NCI-H128 (cell line): Measurements from ENCODE around the gene HOOK2.
A peak's percentile ranks its signal among the peaks of the same experiment; 100 is the strongest.

Experiments used
- DNase-seq: peaks from one replicate; lab custom pipeline; 2025; ENCODE audit not compliant: unreplicated experiment; lab: John Stamatoyannopoulos, UW

Gene HOOK2

DNA sequence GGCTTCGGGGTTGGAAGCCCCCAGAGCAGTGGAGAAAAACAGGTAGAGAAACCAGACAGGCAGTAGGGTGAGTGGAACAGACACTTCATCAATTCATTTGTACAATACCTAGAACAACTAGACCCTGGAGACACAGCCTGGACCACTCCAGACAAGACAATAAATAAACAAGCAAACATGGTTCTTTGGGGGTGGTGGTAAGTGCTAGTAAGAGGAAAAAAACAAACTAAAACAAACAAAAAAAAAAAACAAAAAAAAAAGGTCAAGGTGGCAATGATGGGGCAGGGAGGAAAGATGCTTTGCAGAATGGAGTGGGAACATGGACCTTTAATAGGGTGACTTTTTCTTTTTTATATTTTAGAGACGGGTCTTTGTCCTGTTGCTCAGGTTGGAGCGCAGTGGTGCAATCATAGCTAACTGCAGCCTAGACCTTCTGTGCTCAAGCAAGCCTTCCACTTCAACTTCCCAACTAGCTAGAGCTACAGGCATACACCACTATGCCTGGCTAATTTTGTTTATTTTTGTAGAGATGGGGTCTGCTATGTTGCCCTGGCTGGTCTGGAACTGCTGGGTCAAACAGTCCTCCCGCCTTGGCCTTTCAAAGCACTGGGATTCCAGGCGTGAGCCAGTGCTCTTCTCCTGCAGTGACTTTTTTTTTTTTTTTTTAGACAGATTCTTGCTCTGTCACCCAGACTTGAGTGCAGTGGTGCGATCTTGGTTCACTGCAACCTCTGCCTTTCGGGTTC, 19.0 kb upstream of the HOOK2 start:
- DNase-seq = no peak

- peak; percentile 69 for DNase-seq
These were observed 18.2 kb upstream of the HOOK2 start for GRCh38 chr19:12793290-12794195.

GRCh38 chr19:12792853-12793289, 17.5 kb upstream of the HOOK2 start:
- DNase-seq = no peak

- no peak for DNase-seq
These were observed 16.9 kb upstream of the HOOK2 start for GRCh38 chr19:12792051-12792852.

GRCh38 chr19:12791345-12792050, 16.1 kb upstream of the HOOK2 start, which contains the start of gene JUNB:
JUNB (plus strand) TSS chr19:12791486; CDS start chr19:12791772, 286 bp downstream.
- peak; percentile 89 for DNase-seq

- no peak for DNase-seq
These were observed 15.4 kb upstream of the HOOK2 start for GRCh38 chr19:12790628-12791344.

DNA sequence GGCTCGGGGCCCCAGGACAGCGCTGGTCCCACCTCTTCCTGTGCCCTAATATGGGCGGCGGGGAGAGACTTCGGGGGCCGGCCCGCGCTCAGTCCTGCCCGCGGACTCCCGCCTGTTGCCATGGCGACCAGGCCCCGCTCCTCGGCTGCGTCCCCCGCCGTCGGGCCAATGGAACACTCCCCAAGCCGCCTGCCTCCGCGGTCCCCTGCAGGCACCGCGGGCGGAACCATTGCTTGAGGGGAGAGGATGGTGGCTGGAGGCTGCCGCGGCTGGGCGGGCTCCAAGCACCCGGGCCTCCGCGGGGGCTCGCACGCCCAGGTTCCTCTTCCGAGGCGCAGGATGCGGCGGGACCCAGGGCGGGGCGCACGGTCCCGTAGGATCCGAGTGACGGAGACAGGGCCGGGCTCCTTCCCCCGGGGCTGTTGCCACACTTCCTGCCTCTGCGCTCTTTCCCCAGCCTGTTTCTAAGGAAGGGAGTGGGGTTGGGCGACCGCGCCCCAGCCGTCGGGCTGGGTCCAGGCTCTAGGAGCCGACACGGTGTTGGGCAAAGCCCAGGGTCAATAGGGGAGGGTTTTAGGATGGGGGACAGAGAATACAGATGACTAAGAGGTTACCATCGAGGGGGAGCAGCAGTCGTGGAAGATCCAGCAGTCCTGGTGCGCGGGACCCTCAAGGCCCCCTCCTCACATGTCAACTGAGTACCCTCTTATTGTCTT, 14.7 kb upstream of the HOOK2 start:
- peak; percentile 85 for DNase-seq

DNA sequence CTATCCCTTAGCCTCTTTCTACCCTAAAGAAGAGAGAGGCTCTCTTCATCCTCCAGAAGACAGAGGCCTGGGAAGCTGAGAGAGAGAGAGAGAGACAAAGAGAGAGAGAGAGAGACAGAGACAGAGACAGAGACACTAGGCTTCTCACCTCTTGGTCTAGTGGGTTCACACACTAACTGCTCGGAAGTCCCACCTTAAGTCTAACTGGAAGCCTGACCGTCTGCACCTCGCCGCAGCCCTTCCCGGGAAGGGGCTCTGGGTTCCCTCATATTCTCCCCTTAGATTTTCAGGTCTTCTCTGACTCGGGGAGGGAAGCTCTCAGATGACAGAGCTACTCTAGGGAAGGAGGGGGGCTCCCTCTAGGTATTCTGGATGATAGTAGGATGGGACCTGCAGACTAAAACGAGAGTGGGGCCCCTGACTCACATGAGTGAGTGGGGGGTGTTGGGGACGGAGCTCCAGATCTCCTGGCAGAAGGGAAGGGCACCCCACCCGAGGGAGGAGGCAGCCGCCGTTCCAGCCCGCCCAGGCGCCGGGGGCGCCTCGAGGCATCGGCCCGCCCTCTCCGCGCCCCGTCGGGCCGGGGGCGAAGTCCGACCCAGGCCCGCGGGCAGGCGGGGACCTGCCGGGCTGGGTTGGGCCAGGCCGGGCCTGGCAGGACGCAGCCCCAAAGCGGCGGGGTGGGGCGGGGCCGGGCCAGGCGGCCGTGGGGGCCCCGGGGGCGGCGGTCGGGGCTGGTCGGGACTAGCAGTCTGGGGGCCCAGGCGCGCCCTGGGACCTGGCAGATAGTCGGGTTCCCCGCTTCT, 13.9 kb upstream of the HOOK2 start:
- no peak for DNase-seq

DNA sequence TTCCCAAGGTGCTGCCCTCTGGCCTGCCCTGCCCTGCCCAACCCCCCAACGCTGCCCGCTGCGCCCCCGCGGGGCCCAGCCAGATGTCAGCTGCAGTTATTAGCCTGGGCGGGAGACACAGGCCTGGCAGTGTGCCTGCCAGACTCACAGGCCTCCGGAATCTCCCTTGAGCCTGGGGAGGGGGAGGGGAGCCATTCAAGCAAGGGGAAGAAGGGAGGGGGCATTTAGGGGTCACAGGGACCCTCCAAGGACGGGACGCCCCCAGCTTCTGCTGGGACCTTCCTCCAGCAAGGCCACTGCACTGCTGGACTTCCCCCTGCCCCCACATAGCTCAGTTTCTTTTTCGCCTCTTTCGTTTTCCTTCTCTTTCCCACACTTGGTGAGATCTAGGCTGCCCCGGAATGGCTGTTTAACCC, 13.3 kb upstream of the HOOK2 start:
- DNase-seq = no peak

- DNase-seq = no peak
These were observed 12.8 kb upstream of the HOOK2 start for GRCh38 chr19:12788042-12788681.

GRCh38 chr19:12787458-12787857, 12.1 kb upstream of the HOOK2 start:
- DNase-seq = no peak

GRCh38 chr19:12786952-12787351, 11.6 kb upstream of the HOOK2 start:
- no peak for DNase-seq

- DNase-seq = no peak
These were observed 11.0 kb upstream of the HOOK2 start for GRCh38 chr19:12786141-12786870.

- DNase-seq = no peak
These were observed 10.2 kb upstream of the HOOK2 start for GRCh38 chr19:12785431-12786031.

- DNase-seq = no peak
These were observed 9.6 kb upstream of the HOOK2 start for GRCh38 chr19:12784871-12785430.

- no peak for DNase-seq
These were observed 9.1 kb upstream of the HOOK2 start for GRCh38 chr19:12784394-12784870.
